ENCODE measurements around the gene SH3PXD2A. TPM values are rescaled to one million over a fixed set of nuclear protein-coding genes. Genes with fewer than 3 reads are reported as not detected.
A peak's percentile ranks its signal among the peaks of the same experiment; 100 is the strongest.

SH3PXD2A gene
- total RNA-seq, 1 donor from 2014 or later = 38.6 TPM

DNA sequence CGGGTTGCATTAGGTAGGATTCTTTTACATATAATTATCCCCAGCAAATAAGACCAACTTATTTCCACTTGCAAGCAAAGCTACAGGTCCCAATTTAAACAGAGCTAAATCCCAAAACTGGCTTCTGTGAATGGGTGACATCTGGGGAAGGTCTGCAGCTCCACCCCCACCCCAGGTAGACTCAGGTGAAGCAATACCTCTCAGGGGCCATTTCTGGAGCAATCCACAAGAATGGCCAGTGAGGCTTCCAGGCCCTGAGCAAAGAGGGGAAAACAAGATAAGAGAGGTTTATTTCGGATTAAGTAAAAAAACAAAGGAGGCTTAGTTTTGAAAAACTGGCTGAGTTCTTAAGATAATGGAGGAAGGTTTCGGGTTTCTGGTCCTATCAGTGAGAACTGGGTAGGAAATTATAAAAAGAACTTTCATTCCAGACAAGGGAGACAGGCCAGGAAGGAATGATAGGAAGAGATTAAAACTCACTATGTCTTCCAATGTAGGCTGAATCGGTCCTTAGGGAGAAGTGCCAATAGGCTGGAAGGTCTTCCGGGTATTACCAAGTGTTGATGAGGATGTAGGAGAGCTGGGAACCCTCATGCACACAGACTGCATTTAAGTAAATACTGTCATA, 25.4 kb downstream of the SH3PXD2A start:
- no peak for DNase-seq (ENCODE audit: extremely low spot score, unreplicated experiment)
- no peaks in the 10 kb centered on the region for H3K9me3 Mint-ChIP-seq

DNA sequence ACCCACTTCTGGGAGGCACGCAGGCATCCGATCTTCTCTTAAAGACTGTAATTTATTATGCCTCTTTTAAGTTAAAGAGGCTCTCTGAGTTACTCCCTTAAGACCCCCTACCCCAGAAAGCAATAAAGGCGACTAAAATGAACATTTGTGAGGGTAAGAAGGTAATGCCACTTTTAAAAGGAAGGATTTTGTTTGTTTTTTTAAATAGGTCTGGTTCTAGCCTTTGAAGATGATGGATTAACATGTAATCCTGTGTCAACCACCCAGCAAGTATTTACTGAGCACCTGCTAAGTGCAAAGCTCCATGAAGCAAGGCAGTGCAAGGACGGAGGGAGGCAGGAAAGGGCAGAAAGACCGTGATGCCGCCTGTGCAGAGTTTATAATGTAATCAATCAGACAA, 26.1 kb downstream of the SH3PXD2A start:
- TF ChIP-seq, protein P1, sequence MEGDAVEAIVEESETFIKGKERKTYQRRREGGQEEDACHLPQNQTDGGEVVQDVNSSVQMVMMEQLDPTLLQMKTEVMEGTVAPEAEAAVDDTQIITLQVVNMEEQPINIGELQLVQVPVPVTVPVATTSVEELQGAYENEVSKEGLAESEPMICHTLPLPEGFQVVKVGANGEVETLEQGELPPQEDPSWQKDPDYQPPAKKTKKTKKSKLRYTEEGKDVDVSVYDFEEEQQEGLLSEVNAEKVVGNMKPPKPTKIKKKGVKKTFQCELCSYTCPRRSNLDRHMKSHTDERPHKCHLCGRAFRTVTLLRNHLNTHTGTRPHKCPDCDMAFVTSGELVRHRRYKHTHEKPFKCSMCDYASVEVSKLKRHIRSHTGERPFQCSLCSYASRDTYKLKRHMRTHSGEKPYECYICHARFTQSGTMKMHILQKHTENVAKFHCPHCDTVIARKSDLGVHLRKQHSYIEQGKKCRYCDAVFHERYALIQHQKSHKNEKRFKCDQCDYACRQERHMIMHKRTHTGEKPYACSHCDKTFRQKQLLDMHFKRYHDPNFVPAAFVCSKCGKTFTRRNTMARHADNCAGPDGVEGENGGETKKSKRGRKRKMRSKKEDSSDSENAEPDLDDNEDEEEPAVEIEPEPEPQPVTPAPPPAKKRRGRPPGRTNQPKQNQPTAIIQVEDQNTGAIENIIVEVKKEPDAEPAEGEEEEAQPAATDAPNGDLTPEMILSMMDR (conservative IDR thresholded peaks at IDR 0.05) = no peak
- H3K27ac Mint-ChIP-seq = no peak overlapping the region
- no peaks in the 10 kb centered on the region for H3K9me3 Mint-ChIP-seq
- peaks cover 44% of the 10 kb centered on the region for H3K4me1 Mint-ChIP-seq (ENCODE audit: unreplicated experiment)
- no peak for DNase-seq (ENCODE audit: extremely low spot score, unreplicated experiment)
- H3K27me3 Mint-ChIP-seq = no peaks in the 10 kb centered on the region
- H3K36me3 Mint-ChIP-seq = peaks cover 7% of the 10 kb centered on the region
- no peak overlapping the region for H3K4me3 Mint-ChIP-seq

More for the DNA sequence above, 25.4 kb downstream of the SH3PXD2A start:
- peak overlapping the region; percentile 3 for H3K27ac Mint-ChIP-seq
- H3K36me3 Mint-ChIP-seq = peaks cover 7% of the 10 kb centered on the region
- TF ChIP-seq, protein P1 (conservative IDR thresholded peaks at IDR 0.05) = no peak
- H3K27me3 Mint-ChIP-seq = no peaks in the 10 kb centered on the region
- peaks cover 39% of the 10 kb centered on the region for H3K4me1 Mint-ChIP-seq (ENCODE audit: unreplicated experiment)
- no peak overlapping the region for H3K4me3 Mint-ChIP-seq

DNA sequence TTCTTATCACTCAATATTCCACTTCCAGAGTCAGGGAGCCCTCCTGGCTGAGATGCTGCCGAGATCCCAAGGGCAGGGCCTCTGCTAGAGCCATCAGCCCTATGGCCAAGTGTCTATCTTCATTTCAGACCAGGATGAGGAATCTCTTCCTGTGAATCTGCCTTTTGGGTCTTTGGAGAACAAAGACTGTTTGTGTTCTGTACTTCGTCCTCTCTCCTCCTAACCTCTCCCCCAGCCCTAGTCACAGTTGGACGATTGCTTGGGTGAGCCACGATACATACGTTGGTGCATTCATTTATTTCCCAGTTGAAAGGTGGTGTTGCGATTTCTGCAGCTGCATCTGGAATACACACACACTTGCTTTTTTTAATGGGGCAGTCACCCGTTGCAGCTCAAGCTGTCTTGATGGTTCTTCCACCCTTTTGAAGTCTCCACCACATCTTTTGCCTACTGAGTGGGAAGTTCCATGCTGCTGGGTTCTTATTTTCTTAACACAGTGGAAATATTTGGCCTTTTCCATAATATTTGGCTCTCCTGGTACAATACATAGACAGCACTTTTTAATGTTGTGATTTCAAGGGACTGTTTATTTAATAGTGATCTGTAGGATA, 26.7 kb downstream of the SH3PXD2A start:
- Mint-ChIP-seq H3K4me1 (ENCODE audit: unreplicated experiment) (peaks cover 41% of the 10 kb centered on the region), H3K27ac (no peak overlapping the region), H3K4me3 (no peak overlapping the region), H3K36me3 (peaks cover 7% of the 10 kb centered on the region), H3K9me3 (no peaks in the 10 kb centered on the region), H3K27me3 (no peaks in the 10 kb centered on the region)
- no peak for DNase-seq (ENCODE audit: extremely low spot score, unreplicated experiment)
- TF ChIP-seq, protein P1 (conservative IDR thresholded peaks at IDR 0.05) = no peak

DNA sequence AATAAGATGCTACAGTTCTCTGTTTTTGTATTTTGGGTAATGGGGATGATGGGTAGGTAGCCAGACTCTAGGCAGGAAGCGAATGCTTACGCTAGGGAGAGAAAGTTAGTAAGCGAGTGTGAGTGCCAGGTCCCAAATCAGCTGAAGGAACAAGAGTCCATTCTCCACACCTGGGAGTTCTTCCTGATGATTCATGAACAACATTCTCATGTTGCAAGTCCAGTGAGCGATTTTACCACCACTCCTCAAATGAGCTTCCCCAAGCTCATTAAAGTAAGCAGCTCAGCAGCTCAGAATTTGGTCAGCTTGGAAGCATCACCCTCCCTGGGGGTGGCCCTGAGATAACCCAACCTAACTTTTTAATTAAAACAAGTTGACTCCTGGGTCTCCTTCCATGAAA, 27.3 kb downstream of the SH3PXD2A start:
- H3K36me3 Mint-ChIP-seq = peaks cover 4% of the 10 kb centered on the region
- TF ChIP-seq, protein P1 (conservative IDR thresholded peaks at IDR 0.05) = no peak
- no peak overlapping the region for H3K27ac Mint-ChIP-seq
- no peaks in the 10 kb centered on the region for H3K27me3 Mint-ChIP-seq
- DNase-seq (ENCODE audit: extremely low spot score, unreplicated experiment) = no peak
- no peak overlapping the region for H3K4me3 Mint-ChIP-seq
- no peaks in the 10 kb centered on the region for H3K9me3 Mint-ChIP-seq
- peaks cover 44% of the 10 kb centered on the region for H3K4me1 Mint-ChIP-seq (ENCODE audit: unreplicated experiment)

DNA sequence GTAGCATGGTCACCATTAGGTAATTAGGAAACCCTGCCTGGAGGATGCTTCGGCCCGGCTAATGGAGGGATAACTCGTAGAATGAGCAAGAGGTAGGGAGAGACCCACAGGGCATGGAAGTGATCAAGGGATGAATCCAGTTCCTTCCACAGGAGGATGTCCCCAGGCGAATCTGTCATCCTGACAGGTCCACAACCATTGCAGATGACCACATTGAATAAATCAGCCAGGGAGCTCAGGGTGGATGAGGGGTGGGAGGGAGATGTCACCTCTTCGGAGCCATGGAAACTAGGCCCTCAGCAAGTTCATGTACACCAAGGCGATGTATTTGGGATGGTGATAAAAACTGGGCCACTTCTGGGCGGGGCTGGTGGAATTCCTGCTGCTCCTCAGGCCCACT, 28.5 kb downstream of the SH3PXD2A start:
- H3K9me3 Mint-ChIP-seq = no peaks in the 10 kb centered on the region
- no peaks in the 10 kb centered on the region for H3K27me3 Mint-ChIP-seq
- H3K4me1 Mint-ChIP-seq (ENCODE audit: unreplicated experiment) = peaks cover 56% of the 10 kb centered on the region
- no peak overlapping the region for H3K27ac Mint-ChIP-seq
- TF ChIP-seq, protein P1 (conservative IDR thresholded peaks at IDR 0.05) = no peak
- H3K36me3 Mint-ChIP-seq = peaks cover 4% of the 10 kb centered on the region
- H3K4me3 Mint-ChIP-seq = no peak overlapping the region
- no peak for DNase-seq (ENCODE audit: extremely low spot score, unreplicated experiment)

Measured in type B pancreatic cell (in vitro differentiated cells).